Endothelial cell of umbilical vein (primary cell): Measurements from ENCODE around the gene CD300LF. TPM values are rescaled to one million over a fixed set of nuclear protein-coding genes. Genes with fewer than 3 reads are reported as not detected.

ENCODE experiments used
- BruUV-seq: library from RNA; stranded (reverse); fragments of 400-500 nt; replicated peaks from 2 replicates; lab custom pipeline; 2021; lab: Mats Ljungman, UMichigan
- CTCF ChIA-PET: fragments of 300-600, 350-600 bp; sonication (Branson Sonifier 250); formaldehyde crosslinking; loops from one replicate; lab custom pipeline; 2021; ENCODE audit warnings: antibody characterized with exemption, inconsistent platforms; lab: Charles Lee
- POLR2A ChIA-PET: fragments of 300-600, 350-600 bp; sonication (Branson Sonifier 250); formaldehyde crosslinking; loops from one replicate; lab custom pipeline; 2021; ENCODE audit warnings: antibody characterized with exemption, inconsistent platforms; lab: Charles Lee
- DNase-seq: peaks from one replicate; pipeline ENCODE4 v3.0.0-alpha.2; 2011; ENCODE audit warnings: low read depth, low spot score
- FAIRE-seq: peaks from 2 replicates; lab custom pipeline; 2011; peaks lifted over from hg19 to GRCh38; lab: Jason Lieb, UNC
- H2AFZ ChIP-seq: 2 replicates; pipeline ENCODE4 v1.6.0; 2012; ENCODE audit warnings: low read depth, low read length, control low read depth, inconsistent platforms
- H3K27ac ChIP-seq: 2 replicates; pipeline ENCODE4 v1.5.1; 2011; ENCODE audit warnings: low read depth, mild to moderate bottlenecking, control low read depth, low read length, moderate library complexity; ENCODE audit not compliant: insufficient read depth
- H3K27me3 ChIP-seq, 2 experiments: 2 replicates each; pipeline versions ENCODE4 v1.6.0 to v1.6.1; 2011; ENCODE audit warnings: low read length in 2 of 2, mixed read lengths in 1 of 2; ENCODE audit not compliant: control insufficient read depth in 2 of 2, insufficient read depth in 2 of 2
- H3K36me3 ChIP-seq, 2 experiments: 2 replicates in 1 of 2; 3 replicates in 1 of 2; pipeline ENCODE4 v1.5.1; 2011; ENCODE audit warnings: low read length in 2 of 2, mild to moderate bottlenecking in 1 of 2, moderate library complexity in 1 of 2; ENCODE audit not compliant: control insufficient read depth in 2 of 2, insufficient read depth in 2 of 2; ENCODE audit errors: extremely low read depth in 1 of 2
- H3K4me1 ChIP-seq: 3 replicates; pipeline ENCODE4 v1.5.1; 2011; ENCODE audit warnings: mild to moderate bottlenecking, low read length; ENCODE audit not compliant: control insufficient read depth, insufficient read depth; ENCODE audit errors: extremely low read depth
- H3K4me2 ChIP-seq: 2 replicates; pipeline ENCODE4 v1.6.1; 2011; ENCODE audit warnings: low read length, control low read depth, mixed read lengths; ENCODE audit not compliant: insufficient read depth
- H3K4me3 ChIP-seq, 3 experiments: fragments of 200-600 bp in 1 of 3; sonication (generic), shearing (Covaris generic) in 1 of 3; replicated peaks in 1 of 3; 2 replicates each; pipeline ENCODE4 v1.5.1; 2011 to 2016; ENCODE audit warnings: control low read depth in 3 of 3, low read length in 3 of 3, mild to moderate bottlenecking in 2 of 3, inconsistent platforms in 1 of 3, low read depth in 1 of 3, moderate library complexity in 1 of 3; ENCODE audit not compliant: insufficient read depth in 1 of 3
- H3K79me2 ChIP-seq: 2 replicates; pipeline ENCODE4 v1.6.0; 2012; ENCODE audit warnings: low read length, inconsistent platforms; ENCODE audit not compliant: control insufficient read depth, insufficient read depth
- H3K9ac ChIP-seq: replicated peaks from 2 replicates; pipeline ENCODE3; 2011; ENCODE audit warnings: low read length, control low read depth; ENCODE audit not compliant: insufficient read depth; ENCODE audit errors: extremely low read depth
- H3K9me1 ChIP-seq: replicated peaks from 3 replicates; pipeline ENCODE4 v1.6.0; 2011; ENCODE audit warnings: mild to moderate bottlenecking, low read length; ENCODE audit not compliant: control insufficient read depth, insufficient read depth; ENCODE audit errors: extremely low read depth
- H3K9me3 ChIP-seq: replicated peaks from 2 replicates; pipeline ENCODE4 v1.5.1; 2012; ENCODE audit warnings: low read length, inconsistent platforms; ENCODE audit not compliant: control insufficient read depth, insufficient read depth
- H4K20me1 ChIP-seq: replicated peaks from 2 replicates; pipeline ENCODE3; 2011; ENCODE audit warnings: mild to moderate bottlenecking, low read length; ENCODE audit not compliant: control insufficient read depth, insufficient read depth; ENCODE audit errors: extremely low read depth
- CTCF ChIP-seq, 2 donors: IDR thresholded peaks; 1 replicate in 1 of 2; 2 replicates in 1 of 2; pipeline ENCODE4 v1.5.1; 2011; ENCODE audit warnings: low read length in 2 of 2, mild to moderate bottlenecking in 2 of 2, moderate library complexity in 2 of 2, control low read depth in 1 of 2, inconsistent platforms in 1 of 2, low read depth in 1 of 2; ENCODE audit not compliant: insufficient read depth in 1 of 2; ENCODE audit errors: extremely low read depth in 1 of 2
- EZH2 ChIP-seq: IDR thresholded peaks from 2 replicates; pipeline ENCODE4 v1.6.1; 2012; ENCODE audit warnings: borderline replicate concordance, low read depth, mild to moderate bottlenecking, moderate library complexity, low read length, inconsistent platforms; ENCODE audit not compliant: severe bottlenecking
- FOS ChIP-seq: IDR thresholded peaks from 2 replicates; pipeline ENCODE4 v1.6.1; 2011; ENCODE audit warnings: mild to moderate bottlenecking, low read length, moderate library complexity, borderline replicate concordance; ENCODE audit not compliant: insufficient read depth
- GATA2 ChIP-seq: IDR thresholded peaks from 2 replicates; pipeline ENCODE4 v1.7.0; 2011; ENCODE audit warnings: low read depth, mild to moderate bottlenecking, moderate library complexity, mixed read lengths, low read length; ENCODE audit not compliant: insufficient read length, insufficient read depth
- JUN ChIP-seq: IDR thresholded peaks from 2 replicates; pipeline ENCODE4 v1.6.1; 2011; ENCODE audit warnings: borderline replicate concordance, low read depth; ENCODE audit not compliant: insufficient read length, insufficient read depth
- MAX ChIP-seq: IDR thresholded peaks from 2 replicates; pipeline ENCODE4 v1.6.1; 2011; ENCODE audit not compliant: insufficient read depth, insufficient read length
- MYC ChIP-seq: IDR thresholded peaks from one replicate; pipeline ENCODE4 v1.6.1; 2011; ENCODE audit warnings: mild to moderate bottlenecking, low read depth, low read length
- POLR2A ChIP-seq: IDR thresholded peaks from 2 replicates; pipeline ENCODE4 v1.6.1; 2012; ENCODE audit warnings: low read depth, mild to moderate bottlenecking, control low read depth, low read length
- POLR2AphosphoS5 ChIP-seq: IDR thresholded peaks from 2 replicates; pipeline ENCODE4 v1.6.1; 2012; ENCODE audit warnings: low read depth, mild to moderate bottlenecking, control low read depth, low read length, moderate library complexity; ENCODE audit not compliant: insufficient read depth
- dilution Hi-C: fragments of 300-500 bp; cut with MboI; formaldehyde crosslinking; loops from one replicate; pipeline ENCODE4 v1.15.0; 2019; ENCODE audit warnings: low sequenced_read_pairs; ENCODE audit not compliant: extremely low pct_ligation_motif_present
- intact Hi-C: fragments of 100-400 bp; cut with micrococcal nuclease; formaldehyde crosslinking; loops from one replicate; pipeline ENCODE4 v1.10.0; 2022
- polyA plus RNA-seq, 4 experiments: library from polyadenylated mRNA; depleted of rRNA in 3 of 4; stranded (reverse) in 3 of 4; unstranded in 1 of 4; fragments of >200 nt; gene quantifications; 2 replicates each; pipeline versions ENCODE4 v1.2.1 to v1.2.3, GENCODE V29; 2011 to 2012; ENCODE audit warnings: missing spikeins in 1 of 4
- total RNA-seq: library from RNA; stranded (reverse); gene quantifications from 2 replicates; pipeline ENCODE4 v1.2.3, GENCODE V29; 2021

CD300LF gene
- total and polyA plus RNA-seq, 2 donors (not counting 3 experiments of a cell fraction or from before 2014, with no cell fraction given) = not detected

GRCh38 chr17:74652020-74652419 is 60.7 kb downstream of the CD300LF start:
- Histone ChIP-seq H3K9me1 (no peaks in the 10 kb centered on the region), H3K4me2 (no peak overlapping the region), H3K36me3 (no peaks in the 10 kb centered on the region), H2AFZ (no peak overlapping the region), H3K27me3 (no peaks in the 10 kb centered on the region), H4K20me1 (no peaks in the 10 kb centered on the region), H3K9ac (no peak overlapping the region), H3K4me1 (no peaks in the 10 kb centered on the region), H3K9me3 (no peaks in the 10 kb centered on the region), H3K27ac (no peak overlapping the region), H3K79me2 (no peaks in the 10 kb centered on the region), H3K4me3 (no peak overlapping the region)
- DNase-seq (no peak), FAIRE-seq (no peak)
- dilution Hi-C loops = no loop called here
- CTCF ChIA-PET = no interaction called here
- POLR2A ChIA-PET = no interaction called here
- BruUV-seq = no TSS peak
- TF ChIP-seq GATA2 (no peak), JUN (no peak), MYC (no peak), MAX (no peak), POLR2A (no peak), EZH2 (no peak), CTCF (IDR thresholded peaks at IDR 0.05; ENCODE audit: extremely low read depth in 1 of 2, insufficient read depth in 1 of 2, low read depth in 1 of 2, low read length in 2 of 2) (no peak), FOS (no peak), POLR2AphosphoS5 (no peak)
- intact Hi-C loops = no loop called here
